ENCODE results near the gene TENT5C. TPM values are rescaled to one million over a fixed set of nuclear protein-coding genes. Genes with fewer than 3 reads are reported as not detected.

Gene TENT5C
- total RNA-seq, 2 donors from 2014 or later: 17.0 to 20.1 TPM

DNA sequence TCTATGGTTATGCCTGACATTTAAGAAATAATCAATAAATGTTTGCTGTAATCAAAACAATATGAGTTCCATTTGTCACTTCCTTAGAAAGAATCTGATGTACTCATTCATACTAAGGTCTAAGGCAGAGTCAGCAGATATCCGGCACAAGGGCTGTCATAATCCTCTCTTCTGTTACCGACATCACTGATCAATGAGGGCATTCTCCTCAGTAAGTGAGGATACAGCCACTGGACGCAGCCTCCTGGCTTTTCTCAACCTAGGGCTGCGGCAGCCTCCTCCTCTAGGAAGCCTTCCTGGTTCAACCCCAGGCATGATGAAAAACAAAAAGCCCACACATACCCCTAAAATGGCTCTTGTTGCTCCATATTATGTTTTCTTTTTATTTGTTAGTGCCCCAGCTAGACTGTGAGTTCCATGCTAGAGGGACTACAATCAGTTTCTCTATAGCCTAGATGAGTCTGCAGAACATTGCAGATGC lies 40.7 kb upstream of the TENT5C start:
- Histone ChIP-seq H3K27ac (no peak overlapping the region), H3K9me3 (no peaks in the 10 kb centered on the region), H3K27me3 (no peaks in the 10 kb centered on the region), H3K36me3 (no peaks in the 10 kb centered on the region), H3K4me1 (no peaks in the 10 kb centered on the region), H3K4me3 (no peak overlapping the region)
- TF ChIP-seq, protein P1, sequence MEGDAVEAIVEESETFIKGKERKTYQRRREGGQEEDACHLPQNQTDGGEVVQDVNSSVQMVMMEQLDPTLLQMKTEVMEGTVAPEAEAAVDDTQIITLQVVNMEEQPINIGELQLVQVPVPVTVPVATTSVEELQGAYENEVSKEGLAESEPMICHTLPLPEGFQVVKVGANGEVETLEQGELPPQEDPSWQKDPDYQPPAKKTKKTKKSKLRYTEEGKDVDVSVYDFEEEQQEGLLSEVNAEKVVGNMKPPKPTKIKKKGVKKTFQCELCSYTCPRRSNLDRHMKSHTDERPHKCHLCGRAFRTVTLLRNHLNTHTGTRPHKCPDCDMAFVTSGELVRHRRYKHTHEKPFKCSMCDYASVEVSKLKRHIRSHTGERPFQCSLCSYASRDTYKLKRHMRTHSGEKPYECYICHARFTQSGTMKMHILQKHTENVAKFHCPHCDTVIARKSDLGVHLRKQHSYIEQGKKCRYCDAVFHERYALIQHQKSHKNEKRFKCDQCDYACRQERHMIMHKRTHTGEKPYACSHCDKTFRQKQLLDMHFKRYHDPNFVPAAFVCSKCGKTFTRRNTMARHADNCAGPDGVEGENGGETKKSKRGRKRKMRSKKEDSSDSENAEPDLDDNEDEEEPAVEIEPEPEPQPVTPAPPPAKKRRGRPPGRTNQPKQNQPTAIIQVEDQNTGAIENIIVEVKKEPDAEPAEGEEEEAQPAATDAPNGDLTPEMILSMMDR (IDR thresholded peaks at IDR 0.05): no peak
- no peak for DNase-seq (ENCODE audit: low spot score)

DNA sequence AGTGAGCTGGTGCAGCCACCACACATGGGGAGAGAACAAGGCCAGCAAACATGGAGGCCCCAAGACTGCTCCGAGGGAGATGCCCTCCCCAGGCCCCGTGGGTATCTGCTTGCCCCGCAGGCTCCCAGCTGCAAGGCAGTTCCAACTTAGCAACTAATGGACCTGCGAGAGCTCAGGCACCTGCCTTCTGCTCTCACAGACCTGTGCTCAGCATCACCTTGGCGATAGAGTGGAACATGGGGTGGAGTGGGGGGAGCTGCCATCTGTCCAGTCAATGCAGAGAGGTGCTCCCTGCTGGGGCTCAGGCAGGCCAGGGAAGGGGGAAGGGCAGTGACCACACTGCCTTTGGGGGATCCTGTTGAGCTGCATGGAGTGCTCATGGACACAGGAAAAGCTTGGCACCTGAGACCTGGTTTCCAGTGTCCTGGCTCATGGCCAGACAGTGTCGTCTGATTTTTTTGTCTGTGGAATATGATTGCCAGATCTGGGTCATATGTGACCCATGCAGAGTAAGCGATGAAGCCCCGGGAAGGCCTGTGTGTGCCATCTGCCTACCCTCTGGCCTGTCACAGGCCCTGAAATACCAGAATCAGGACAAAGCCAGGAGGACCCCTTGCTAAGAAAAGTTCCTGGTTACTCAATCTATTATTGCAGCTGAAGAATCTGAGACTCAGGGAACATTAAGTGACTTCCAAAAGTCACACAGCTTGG lies 39.9 kb upstream of the TENT5C start:
- Histone ChIP-seq H3K4me1 (no peaks in the 10 kb centered on the region), H3K36me3 (no peaks in the 10 kb centered on the region), H3K9me3 (no peaks in the 10 kb centered on the region), H3K27ac (no peak overlapping the region), H3K4me3 (no peak overlapping the region), H3K27me3 (no peaks in the 10 kb centered on the region)
- TF ChIP-seq, protein P1 (IDR thresholded peaks at IDR 0.05): no peak
- DNase-seq (ENCODE audit: low spot score): peak; percentile 46

DNA sequence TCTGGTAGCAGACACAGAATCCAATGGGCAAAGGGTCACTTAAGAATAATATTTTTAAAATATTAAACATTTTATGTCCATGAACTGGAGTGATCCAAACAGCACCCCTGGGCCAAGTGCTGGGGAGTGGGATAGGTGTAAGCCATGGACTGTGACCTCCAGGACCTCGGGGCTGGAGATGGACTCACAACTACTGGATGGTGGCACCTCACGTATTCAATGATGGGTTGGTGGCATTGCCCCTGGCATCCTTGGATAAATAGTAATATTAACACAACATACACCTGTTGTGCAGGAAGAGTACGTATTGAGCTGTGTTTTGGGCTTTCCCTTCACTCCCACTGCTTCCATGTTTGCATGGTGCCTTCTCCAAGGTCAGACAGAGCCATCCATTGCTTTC lies 39.3 kb upstream of the TENT5C start:
- TF ChIP-seq, protein P1 (IDR thresholded peaks at IDR 0.05): no peak
- H3K9me3 ChIP-seq: no peaks in the 10 kb centered on the region
- H3K27me3 ChIP-seq: no peaks in the 10 kb centered on the region
- H3K27ac ChIP-seq: no peak overlapping the region
- H3K4me1 ChIP-seq: no peaks in the 10 kb centered on the region
- DNase-seq (ENCODE audit: low spot score): peak; percentile 21
- no peak overlapping the region for H3K4me3 ChIP-seq
- H3K36me3 ChIP-seq: no peaks in the 10 kb centered on the region

DNA sequence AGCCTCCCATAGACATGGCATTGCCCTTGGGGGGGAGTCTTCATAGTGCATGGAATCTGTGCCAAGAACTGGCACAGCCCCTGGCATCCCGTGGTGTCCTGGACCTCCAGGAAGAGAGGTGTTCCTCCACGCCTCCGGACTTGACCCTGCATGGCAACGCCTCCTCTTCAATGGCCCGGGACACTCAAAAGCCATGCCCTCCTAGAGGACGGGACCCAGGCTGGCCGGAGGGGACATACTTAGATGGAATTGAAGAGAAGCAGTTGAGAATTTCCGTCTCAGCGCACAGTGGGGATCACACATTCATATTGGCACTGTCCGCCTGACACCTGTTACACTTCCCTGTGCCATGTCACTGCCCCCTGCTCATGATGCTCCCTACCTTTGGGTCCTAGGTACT lies 38.4 kb upstream of the TENT5C start:
- DNase-seq (ENCODE audit: low spot score): peak; percentile 50
- no peaks in the 10 kb centered on the region for H3K9me3 ChIP-seq
- H3K27me3 ChIP-seq: no peaks in the 10 kb centered on the region

DNA sequence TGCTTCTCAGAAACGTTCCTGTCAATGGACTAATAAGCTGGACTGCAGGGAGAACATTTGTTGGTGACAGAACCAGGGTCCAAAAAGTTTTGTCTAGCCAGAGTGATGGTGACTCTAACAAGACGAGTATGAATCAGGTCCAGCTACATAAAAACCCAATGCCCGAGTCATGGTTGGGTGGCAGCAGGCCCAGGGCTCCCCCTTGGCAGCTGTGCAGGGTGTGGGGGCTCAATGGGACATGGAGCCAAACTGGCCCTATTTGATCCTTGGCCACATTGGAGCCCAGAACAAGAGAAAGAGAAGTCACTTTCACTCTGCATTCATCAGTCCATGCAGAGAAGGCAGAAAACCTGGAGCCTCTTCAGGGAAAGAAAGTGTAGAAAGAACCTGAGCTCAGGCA lies 37.9 kb upstream of the TENT5C start:
- no peaks in the 10 kb centered on the region for H3K9me3 ChIP-seq
- TF ChIP-seq, protein P1 (IDR thresholded peaks at IDR 0.05): no peak
- H3K4me1 ChIP-seq: no peaks in the 10 kb centered on the region
- H3K36me3 ChIP-seq: no peaks in the 10 kb centered on the region
- H3K27ac ChIP-seq: no peak overlapping the region
- no peaks in the 10 kb centered on the region for H3K27me3 ChIP-seq
- H3K4me3 ChIP-seq: no peak overlapping the region
- peak; percentile 16 for DNase-seq (ENCODE audit: low spot score)

More for the DNA sequence above, 38.4 kb upstream of the TENT5C start:
- Histone ChIP-seq H3K27ac (no peak overlapping the region), H3K4me3 (no peak overlapping the region), H3K4me1 (no peaks in the 10 kb centered on the region), H3K36me3 (no peaks in the 10 kb centered on the region)
- TF ChIP-seq, protein P1 (IDR thresholded peaks at IDR 0.05): no peak

DNA sequence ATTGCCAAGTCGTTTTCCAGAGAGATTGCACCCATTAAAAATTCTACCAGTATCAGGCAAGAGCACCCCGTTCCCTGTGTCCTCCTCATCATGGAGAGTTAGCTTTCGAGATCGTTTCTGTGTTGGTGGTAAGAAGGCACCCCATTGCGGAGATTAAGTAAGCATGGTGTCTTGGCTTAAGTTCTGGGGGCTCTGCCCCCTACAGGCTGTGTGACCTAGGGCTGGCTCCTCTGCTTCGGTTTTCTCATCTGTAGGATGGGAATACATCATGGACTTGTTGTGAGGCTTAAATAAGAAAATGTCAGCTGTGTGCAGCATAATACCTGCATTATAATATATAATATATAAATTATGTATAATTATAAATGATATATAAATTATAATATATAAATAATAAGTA lies 36.8 kb upstream of the TENT5C start:
- Histone ChIP-seq H3K9me3 (no peaks in the 10 kb centered on the region), H3K36me3 (no peaks in the 10 kb centered on the region), H3K27me3 (no peaks in the 10 kb centered on the region), H3K4me1 (no peaks in the 10 kb centered on the region), H3K27ac (no peak overlapping the region), H3K4me3 (no peak overlapping the region)
- TF ChIP-seq, protein P1 (IDR thresholded peaks at IDR 0.05): no peak
- DNase-seq (ENCODE audit: low spot score): peak; percentile 18

Measured in right atrium auricular region (tissue), 2 donors.